DMS 273 (cell line): ENCODE results near the gene NDUFA7.
A peak's percentile ranks its signal among the peaks of the same experiment; 100 is the strongest.
"Not testable (repeated sequence)": the region's sequence is repeated elsewhere in the genome, so short reads cannot be mapped to it uniquely, and the experiment has no call there.

Source experiments
- DNase-seq: peaks from one replicate; lab custom pipeline; 2025; ENCODE audit not compliant: unreplicated experiment; lab: John Stamatoyannopoulos, UW

The NDUFA7 gene

DNA sequence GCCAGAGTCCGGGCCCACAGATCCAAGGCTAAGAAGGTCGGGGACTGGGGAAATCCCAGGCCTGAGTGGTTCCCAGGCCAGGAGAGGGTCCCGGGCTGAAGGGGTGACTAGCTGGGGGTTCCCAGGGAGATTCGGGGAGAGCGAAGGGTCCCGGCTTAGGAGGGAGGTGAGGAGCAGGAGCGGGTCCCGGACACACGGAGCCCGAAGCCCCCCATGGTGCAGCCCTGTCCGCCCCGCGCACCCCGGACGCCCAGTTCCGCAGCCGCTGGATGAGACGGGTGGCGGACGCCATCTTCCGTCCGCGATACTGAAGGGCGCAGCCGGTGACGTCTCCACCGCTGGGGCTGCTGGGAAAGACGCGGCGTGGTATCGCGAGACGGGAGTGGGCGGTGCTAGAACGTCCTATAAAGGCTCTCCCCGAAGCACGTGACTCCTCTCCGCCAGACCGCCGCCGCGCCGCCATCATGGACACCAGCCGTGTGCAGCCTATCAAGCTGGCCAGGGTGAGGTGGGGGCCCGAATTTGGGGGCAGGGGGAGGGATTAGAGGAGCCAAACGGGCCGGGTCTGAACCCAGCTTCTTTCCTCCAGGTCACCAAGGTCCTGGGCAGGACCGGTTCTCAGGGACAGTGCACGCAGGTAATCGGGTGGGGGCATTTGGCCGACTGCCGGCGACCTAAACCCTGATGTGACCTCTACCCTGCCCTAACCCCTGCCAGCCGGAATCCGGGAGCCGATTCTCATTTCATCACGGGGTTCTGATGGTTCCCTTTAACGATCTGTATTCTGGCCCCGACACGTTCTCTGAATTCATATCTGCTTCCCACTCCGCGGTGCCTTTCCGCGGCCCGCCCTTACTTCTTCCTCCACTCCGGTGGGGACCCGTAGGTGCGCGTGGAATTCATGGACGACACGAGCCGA is at the start of gene NDUFA7, which contains the start of gene RPS28:
Gene NDUFA7, minus strand, starts transcription at position 309 of the 919 bp plus-strand sequence. Its CDS starts 17 bp downstream, at position 292.
Gene RPS28, plus strand, starts transcription at position 430 of the 919 bp plus-strand sequence. Its CDS starts 35 bp downstream, at position 465.
- peak; percentile 98 for DNase-seq

DNA sequence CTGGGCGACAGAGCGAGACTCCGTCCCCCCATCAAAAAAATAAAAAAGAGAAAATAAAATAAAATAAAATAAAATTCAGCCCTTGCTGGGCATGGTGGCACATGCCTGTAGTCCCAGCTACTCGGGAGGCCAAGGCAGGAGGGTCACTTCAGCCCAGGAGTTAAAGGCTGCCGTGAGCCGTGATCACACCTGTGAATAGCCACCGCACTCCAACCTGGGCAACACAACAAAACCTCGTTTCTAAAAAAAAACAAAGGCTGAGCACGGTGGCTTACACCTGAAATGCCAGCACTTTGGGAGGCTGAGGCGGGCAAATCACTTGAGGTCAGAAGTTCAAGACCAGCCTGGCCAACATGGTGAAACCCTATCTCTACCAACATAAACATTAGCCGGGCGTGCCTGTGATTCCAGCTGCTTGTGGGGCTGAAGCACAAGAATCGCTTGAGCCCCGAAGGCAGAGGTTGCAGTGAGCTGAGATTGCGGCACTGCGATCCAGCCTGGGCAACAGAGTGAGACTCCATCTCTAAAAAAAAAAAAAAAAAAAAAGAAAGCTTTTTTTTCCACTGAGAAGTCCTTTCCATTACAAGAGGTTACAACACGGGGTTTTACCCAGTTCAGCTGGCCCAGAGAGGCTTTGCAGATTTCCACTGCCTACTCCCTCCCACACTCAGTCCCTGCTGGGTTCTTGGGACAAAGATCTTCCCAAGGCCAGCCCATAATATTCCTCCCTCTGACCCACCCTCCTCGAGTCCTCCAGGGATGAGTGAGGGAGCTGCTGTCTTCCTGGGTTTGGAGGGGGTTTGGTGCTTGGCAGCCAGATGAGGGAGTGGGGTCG is 49.2 kb upstream of the NDUFA7 start:
- DNase-seq: no peak

DNA sequence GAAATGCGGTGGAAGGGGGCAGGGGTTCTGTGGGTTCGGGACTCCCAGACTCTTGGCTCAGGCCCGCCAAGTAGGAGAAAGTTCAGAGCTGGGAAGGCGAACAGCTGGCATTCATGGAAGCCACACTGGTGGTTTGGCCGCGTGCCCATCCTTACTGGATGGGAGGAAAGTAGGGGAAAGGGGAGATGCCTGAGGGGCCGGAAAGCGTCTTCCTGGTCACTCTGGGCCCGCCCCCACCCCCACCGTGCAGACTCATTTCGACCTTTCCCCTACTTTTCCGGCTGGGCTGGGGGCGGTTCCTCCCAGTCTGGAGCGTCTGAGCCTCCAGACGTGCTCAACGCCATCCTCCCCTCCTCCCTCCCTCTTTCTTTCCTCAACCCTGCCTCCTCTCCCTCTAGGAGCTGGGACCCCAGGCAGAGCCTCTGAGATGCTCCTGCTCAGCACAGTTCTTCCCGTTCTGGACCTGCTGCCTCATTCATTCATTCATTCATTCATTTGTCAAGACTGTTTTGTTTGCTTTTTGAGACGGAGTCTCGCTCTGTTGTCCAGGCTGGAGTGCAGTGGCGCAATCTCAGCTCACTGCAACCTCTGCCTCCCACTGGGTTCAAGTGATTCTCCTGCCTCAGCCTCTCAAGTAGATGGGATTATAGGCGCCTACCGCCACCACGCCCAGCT is 46.3 kb upstream of the NDUFA7 start:
- peak; percentile 98 for DNase-seq

DNA sequence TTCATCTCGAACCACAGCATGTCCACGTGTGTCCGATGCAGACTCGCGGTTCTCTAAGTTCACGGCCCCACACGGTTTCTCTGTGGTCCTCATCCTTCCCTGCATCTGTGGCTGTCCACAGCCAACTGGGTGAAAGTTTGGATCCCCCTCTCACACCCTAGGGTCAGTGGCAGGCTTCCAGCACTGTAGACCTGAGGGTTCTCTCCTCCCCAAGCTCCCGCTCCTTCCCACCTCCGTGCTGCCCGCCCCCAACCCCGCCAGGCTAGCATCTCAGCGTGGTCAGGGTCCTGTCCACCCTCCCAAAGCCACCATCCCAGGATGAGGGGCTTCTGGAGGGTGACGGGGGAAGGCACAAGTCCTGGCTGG is 45.8 kb upstream of the NDUFA7 start:
- peak; percentile 68 for DNase-seq

DNA sequence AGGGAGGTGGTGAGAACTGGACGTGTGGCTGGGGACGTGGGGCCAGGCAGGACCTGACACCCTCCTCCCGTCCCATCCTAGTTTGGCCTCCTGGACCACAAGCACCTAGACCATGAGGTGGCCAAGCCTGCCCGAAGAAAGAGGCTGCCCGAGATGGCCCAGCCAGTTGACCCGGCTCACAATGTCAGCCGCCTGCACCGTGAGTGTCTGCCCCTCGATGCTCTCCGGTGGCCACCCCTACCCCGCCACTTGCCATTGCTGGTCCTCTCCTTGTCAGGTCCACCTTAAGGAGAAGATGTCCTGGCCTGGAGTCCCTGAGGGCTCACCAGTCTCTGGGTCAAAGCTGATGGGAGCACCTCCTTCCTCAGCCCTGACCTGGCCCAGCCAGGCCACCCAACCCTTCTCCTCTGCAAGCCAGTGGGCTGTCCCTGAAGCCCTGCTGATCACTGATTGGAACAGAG is 45.0 kb upstream of the NDUFA7 start:
- no peak for DNase-seq

DNA sequence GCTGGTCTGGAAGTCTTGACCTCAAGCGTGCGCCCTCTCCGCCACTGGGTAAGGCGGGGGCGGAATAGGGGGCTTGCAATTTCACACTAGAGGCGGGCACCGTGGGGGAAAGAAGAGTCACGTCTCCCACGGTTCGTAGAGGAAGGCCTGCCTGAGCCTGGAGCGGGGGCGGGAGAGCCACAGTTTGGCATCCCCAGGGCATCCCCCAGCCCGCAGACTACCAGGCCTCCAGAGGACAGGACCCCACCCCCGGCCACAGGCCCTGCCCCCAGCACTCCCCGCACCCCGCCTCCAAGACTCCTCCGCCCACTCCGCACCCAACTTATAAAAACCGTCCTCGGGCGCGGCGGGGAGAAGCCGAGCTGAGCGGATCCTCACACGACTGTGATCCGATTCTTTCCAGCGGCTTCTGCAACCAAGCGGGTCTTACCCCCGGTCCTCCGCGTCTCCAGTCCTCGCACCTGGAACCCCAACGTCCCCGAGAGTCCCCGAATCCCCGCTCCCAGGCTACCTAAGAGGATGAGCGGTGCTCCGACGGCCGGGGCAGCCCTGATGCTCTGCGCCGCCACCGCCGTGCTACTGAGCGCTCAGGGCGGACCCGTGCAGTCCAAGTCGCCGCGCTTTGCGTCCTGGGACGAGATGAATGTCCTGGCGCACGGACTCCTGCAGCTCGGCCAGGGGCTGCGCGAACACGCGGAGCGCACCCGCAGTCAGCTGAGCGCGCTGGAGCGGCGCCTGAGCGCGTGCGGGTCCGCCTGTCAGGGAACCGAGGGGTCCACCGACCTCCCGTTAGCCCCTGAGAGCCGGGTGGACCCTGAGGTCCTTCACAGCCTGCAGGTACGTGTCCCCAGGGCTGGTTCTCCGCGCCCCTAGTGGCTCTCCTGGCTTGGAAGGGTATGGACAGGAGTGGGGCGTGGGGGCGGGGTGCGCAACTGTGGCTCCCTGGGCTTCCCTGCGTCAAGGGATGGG is 42.9 kb upstream of the NDUFA7 start, which contains the start of gene ANGPTL4:
Gene ANGPTL4, plus strand, starts transcription at position 353 of the 969 bp plus-strand sequence. Its CDS starts 167 bp downstream, at position 520.
- peak; percentile 72 for DNase-seq

DNA sequence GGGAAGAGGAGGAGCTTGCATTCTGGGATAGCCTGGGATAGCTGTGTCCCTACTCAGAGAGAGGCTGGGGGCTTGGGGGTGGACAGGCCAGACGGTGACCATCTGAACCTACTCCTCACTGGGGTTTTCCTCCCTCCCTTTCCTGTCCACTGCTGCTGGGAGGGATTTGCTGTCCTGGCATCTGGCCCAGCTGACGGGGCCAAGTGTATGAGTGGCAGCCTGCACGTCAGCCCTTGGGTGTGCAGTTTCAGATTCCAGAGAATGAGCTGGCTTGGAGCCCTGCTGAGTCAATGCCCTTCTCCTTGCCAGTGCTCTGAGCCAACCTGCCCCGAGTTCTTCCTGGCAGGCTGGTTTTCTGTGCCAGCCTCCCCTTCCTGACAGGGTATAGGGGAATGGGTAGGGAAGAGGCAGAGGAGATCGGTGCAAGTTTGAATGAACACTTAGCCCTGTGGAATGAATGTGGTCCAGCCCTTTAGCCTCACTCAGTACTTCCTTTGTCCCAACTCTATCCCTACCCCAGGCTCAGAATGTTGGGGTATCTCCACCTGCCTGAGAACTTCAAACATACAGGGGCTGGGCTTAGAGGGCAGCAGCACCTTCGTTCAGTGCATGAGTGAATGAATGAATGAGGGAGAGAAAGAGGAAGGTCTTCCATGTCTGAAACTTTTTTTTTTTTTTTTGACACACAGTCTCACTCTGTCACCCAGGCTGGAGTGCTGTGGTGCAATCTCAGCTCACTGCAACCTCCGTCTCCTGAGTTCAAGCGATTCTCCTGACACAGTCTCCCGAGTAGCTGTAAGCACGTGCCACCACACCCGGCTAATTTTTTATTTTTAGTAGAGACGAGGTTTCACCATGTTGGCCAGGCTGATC is 41.0 kb upstream of the NDUFA7 start:
- peak; percentile 96 for DNase-seq

DNA sequence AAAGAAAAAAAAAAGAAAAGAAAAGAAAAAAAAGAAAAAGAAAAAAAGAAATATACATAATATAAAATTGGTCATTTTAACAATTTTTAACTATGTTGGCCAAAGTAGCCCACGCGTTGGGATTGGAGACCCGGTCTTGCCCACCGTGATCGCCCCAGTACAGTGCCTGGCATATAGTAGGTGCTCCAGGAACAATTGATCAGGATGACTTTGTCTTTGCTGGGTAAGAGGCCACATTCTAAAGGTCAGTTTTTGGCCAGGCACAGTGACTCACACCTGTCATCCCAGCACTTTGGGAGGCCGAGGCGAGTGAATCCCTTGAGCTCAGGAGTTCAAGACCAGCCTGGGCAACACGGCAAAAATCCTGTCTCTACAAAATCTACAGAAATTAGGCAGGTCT is 39.0 kb upstream of the NDUFA7 start:
- no peak for DNase-seq

DNA sequence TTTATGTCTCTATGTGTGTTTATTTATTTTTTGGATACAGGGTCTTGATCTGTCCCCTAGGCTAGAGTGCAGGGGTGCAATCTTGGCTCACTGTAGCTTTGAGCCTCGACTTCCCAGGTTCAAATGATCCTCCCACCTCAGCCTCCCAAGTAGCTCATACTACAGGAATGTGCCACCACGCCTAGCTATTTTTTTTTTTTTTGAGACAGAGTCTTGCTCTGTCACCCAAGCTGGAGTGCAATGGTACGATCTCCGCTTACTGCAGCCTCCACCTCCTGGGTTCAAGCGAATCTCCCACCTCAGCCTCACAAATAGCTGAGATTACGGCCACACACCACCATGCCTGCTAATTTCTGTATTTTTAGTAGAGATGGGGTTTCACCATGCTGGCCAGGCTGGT is 37.8 kb upstream of the NDUFA7 start:
- no peak for DNase-seq

DNA sequence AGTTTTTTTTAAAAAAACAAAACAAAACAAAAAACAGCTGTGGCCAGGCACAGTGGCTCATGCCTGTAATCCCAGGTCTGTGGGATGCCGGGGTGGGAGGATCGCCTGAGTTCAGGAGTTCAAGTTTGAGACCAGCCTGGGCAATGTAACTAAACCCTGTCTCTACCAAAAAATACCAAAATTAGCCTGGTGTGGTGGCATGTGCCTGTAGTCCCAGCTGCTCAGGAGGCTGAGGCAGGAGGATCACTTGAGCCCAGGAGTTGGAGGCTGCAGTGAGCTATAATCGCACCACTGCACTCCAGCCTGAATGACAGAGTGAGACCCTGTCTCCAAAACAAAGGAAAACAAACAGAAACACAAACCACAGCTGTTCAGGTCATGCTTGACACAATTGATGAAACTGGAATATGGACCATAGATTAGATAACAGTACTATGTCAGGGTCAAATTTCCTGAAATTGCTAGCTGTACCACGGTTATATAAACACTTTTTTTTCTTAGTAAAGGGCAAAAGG is 35.9 kb upstream of the NDUFA7 start:
- DNase-seq: no peak

DNA sequence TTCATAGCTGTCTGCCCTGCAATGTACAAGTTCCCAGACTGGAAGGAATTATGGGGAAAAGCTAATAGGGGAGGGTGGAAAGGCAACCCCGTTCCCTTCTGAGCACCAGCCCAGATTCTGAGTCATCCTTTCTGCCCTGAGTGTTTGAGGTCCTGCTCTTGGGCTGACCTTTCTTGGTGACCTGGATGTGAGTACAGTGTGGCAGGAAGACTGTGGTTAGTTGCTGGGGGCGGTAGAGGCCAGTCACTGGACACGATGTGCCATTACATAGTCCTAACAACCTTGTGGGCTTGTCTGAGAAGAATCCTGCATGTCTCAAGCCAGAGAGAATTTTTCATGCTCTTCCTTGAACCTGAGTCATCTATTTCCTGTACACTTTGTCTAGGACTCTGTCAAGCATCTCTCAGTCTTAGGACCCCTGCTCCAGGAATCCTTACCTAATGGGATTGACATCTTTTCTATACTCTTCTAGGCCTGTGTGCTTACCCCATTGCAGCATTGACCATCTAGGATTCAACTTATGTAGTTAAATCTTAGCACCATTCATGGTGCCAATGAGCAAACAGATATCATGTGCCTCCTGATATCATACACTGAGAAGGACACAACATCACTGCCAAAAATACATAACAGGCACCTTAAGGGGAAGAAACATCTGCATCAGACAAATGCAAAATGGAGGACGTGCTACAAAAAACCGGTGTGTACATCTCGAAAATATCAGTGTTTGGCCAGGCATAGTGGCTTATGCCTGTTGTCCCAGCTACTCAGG is 34.6 kb upstream of the NDUFA7 start:
- DNase-seq: no peak

DNA sequence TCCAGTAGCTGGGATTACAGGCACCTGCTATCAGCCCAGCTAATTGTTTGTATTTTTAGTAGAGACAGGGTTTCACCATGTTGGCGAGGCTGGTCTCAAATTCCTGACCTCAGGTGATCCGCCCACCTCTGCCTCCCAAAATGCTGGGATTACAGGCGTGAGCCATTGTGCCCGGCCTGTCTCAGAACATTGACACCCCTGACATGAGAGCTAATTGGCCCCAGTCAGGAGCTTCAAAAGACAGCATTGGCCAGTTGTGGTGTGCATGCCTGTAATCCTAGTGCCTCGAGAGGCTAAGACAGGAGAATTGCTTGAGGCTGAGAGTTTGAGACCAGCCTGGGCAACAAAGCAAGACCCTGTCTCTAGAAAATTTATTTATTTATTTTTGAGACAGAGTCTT is 31.7 kb upstream of the NDUFA7 start:
- not testable (repeated sequence) for DNase-seq

DNA sequence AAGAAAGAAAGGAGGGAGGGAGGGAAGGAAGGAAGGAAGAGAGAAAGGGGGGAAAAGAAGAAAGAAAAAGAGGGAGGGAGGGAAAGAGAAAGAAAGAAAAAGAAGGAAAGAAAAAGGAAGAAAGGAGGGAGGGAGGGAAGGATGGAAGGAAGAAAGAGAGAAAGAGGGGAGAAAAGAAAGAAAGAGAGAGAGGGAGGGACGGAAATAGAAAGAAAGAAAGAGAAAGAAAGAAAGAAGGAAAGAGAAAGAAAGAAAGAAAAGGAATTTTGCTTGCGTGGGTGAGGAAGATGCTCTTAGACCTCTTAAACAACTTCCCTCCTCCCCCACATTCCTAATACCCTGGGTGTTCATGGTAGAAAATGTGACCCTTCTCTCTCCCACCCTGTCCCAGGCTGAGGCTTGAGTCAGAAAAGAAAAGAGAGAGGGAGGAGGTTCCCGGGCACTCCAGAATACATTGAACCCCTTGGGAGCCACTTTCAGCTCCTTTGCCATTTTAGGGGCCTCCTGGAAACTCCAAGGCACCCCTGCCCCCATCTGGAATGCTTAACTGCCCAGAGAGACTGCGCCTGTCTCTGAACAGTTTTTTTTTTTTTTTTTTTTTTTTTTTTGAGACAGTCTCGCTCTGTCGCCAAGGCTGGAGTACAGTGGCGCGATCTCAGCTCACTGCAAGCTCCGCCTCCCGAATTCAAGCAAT is 31.1 kb upstream of the NDUFA7 start:
- peak; percentile 34 for DNase-seq

DNA sequence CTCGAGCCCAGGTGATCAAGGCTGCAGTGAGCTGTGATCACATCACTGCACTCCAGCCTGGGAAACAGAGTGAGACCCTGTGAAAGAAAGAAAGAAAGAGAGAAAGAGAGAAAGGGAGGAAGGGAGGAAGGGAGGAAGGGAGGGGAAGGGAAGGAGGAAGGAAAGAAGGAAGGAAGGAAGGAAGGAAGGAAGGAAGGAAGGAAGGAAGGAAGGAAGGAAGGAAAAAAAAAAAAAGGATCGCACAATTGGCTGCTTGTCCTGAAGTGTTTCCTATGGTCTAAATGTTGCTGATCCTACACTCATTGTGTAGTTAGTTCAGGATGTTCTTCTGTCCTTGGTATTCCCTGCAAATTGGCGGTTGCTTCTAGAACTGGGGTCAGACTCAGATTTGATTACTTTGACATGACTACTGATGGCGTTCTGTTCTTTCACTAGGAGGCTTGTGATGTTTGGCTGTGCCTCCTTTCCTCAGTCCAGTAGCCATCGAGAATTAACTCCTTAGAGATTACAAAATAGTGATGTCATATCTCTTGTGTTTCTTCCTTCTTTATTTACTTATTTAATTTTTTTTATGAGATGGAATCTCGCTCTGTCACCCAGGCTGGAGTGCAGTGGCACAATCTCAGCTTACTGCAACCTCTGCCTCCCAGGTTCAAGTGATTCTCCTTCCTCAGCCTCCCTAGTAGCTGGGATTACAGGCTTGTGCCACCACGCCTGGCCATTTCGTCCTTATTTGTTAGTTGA is 28.6 kb upstream of the NDUFA7 start:
- DNase-seq: not testable (repeated sequence)

DNA sequence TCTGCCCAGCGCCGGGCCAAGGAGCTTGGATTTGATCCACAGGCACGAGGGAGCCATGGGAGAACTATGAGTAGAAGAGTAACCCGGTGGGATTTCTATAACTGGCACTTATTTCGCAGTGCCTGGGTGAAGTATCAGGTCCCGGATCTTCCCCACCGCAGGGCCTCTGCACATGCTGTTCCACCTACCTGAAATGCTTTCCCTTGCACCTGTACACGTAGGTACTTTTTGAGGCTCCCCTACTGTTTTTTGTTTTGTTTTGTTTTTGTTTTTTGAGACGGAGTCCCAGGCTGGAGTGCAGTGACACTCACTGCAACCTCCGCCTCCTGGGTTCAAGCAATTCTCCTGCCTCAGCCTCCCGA is 22.3 kb upstream of the NDUFA7 start:
- DNase-seq: no peak

DNA sequence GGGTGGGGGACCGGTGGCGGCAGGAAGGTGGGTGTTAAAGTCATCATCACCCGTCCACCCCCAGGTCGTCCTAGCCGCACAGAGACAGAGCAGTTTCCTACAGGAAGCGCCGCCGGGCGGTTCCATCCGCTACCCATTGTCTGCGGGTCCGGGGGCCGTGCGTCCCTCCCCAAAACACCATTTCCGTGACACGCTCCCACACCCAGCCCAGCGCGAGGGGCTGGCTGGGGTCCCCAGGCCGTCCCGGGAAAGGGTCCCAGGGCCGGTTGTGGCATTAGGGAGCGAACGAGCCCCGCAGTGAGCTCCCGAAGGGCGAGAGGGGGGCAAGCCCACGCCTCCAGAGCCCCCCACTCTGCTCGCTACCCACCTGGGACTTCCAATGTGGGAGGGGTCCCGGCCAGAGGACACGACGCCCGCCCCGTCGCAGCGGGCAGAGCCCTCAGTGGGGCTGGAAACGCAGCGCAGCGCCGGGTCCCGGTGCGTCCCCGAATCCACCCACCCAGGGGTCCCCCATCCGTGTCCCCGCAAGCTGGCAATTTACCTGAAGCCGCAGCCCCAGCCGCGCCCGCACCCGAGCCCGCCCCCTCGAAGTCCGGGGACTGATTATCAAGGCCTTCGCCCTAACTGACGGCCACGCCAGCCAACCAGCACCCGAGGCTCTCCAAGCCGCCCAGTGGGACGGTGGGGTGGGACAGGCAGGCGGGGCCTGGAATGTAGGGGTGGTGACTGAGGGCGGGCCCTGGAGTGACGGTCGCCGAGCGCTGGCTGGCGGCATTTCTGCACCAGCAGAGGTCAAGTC is 21.7 kb upstream of the NDUFA7 start, which contains the start of gene KANK3:
Gene KANK3, minus strand, starts transcription at position 579 of the 799 bp plus-strand sequence. CDS start 5,434 bp downstream, outside the sequence.
- peak; percentile 95 for DNase-seq
